RWPE1 (cell line): ENCODE data around the gene ZNF468.
"Not testable (repeated sequence)": the region's sequence is repeated elsewhere in the genome, so short reads cannot be mapped to it uniquely, and the experiment has no call there.

ENCODE experiments used
- CTCF ChIA-PET: fragments of 350-600 bp; sonication (Branson Sonifier 250); formaldehyde crosslinking; extraction: SDS; loops from one replicate; lab custom pipeline; 2021; lab: Yijun Ruan, JAX
- POLR2A ChIA-PET: fragments of 400-600 bp; formaldehyde crosslinking; extraction: SDS; loops from one replicate; lab custom pipeline; 2020; ENCODE audit warnings: antibody characterized with exemption; ENCODE audit not compliant: low non-redundant PET; lab: Yijun Ruan, JAX
- DNase-seq: peaks from one replicate; pipeline ENCODE4 v3.0.0; 2012; ENCODE audit warnings: low spot score
- H3K27ac ChIP-seq: fragments of 450-650 bp; 2 replicates; pipeline ENCODE4 v1.5.1; 2017
- TF ChIP-seq, protein P1 (sequence below): fragments of 450-650 bp; conservative IDR thresholded peaks from 2 replicates; pipeline ENCODE4 v1.5.1; 2017; ENCODE audit warnings: low read depth, mild to moderate bottlenecking

The ZNF468 gene

GRCh38 chr19:52891336-52891735 is 33.9 kb upstream of the ZNF468 start:
- TF ChIP-seq, protein P1, sequence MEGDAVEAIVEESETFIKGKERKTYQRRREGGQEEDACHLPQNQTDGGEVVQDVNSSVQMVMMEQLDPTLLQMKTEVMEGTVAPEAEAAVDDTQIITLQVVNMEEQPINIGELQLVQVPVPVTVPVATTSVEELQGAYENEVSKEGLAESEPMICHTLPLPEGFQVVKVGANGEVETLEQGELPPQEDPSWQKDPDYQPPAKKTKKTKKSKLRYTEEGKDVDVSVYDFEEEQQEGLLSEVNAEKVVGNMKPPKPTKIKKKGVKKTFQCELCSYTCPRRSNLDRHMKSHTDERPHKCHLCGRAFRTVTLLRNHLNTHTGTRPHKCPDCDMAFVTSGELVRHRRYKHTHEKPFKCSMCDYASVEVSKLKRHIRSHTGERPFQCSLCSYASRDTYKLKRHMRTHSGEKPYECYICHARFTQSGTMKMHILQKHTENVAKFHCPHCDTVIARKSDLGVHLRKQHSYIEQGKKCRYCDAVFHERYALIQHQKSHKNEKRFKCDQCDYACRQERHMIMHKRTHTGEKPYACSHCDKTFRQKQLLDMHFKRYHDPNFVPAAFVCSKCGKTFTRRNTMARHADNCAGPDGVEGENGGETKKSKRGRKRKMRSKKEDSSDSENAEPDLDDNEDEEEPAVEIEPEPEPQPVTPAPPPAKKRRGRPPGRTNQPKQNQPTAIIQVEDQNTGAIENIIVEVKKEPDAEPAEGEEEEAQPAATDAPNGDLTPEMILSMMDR, result no peak
- POLR2A ChIA-PET, result no interaction called here
- no peak overlapping the region for H3K27ac ChIP-seq
- CTCF ChIA-PET, result no interaction called here
- DNase-seq, result no peak

DNA sequence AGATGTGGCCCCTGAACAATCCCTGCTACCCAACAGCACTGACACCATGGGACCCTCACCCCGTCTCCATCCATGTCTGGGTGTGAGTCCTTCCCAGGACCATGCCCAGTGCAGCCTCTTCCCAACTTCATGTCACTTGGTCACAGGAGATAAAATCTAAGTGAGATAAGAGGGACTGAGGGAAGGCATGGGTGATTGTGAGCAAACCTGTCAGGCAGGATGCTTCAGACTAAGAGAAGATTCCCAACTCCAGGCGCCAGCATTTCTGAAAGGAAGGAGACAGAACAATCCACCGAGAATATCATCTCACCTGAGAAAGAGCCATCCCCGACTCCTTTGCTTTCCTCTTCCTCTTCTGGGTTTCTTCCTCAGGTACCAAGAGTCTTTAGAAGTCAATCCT is 32.5 kb upstream of the ZNF468 start:
- no peak for DNase-seq
- ChIA-PET CTCF (no interaction called here), POLR2A (no interaction called here)
- TF ChIP-seq, protein P1, result no peak
- no peak overlapping the region for H3K27ac ChIP-seq

- CTCF ChIA-PET, result no interaction called here
- POLR2A ChIA-PET, result no interaction called here
- DNase-seq, result no peak
- TF ChIP-seq, protein P1, result no peak
- H3K27ac ChIP-seq, result no peak overlapping the region
Observed at GRCh38 chr19:52889076-52889475, 31.7 kb upstream of the ZNF468 start.

DNA sequence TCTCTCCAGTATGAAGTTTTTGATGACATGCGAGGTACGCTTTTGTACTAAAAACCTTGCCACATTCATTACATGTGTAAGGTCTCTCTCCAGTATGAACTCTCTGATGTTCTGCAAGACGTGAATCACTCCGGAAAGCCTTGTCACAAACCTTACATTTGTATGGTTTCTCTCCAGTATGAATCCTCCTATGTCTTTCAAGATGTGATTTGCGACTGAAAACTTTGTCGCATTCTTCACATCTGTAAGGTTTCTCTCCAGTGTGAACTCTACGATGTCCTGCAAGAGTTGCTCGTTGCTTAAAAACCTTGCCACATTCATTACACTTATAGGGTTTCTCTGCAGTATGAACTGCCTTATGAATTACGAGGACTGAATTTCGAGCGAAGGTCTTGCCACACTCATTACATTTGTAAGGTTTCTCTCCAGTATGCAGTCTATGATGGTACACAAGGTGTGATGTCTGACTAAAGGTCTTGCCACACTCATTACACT is 23.5 kb upstream of the ZNF468 start:
- CTCF ChIA-PET, result no interaction called here
- no peak for DNase-seq
- TF ChIP-seq, protein P1, result no peak
- no peak overlapping the region for H3K27ac ChIP-seq
- POLR2A ChIA-PET, result no interaction called here

DNA sequence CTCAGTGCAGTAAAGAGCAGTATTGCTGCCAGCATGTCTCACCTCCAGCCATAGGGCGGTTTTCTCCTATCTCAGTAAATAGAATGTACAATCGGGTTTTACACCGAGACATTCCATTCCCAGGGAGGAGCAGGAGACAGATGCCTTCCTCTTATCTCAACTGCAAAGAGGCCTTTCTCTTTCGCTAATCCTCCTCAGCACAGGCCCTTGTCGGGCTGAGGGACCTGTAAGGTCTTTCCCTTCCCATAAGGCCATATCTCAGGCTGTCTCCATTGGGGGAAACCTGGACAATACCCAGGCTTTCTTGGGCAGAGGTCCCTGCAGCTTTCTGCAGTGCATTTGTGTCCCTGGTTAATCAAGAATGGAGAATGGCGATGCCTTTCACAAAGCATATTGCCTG is 15.6 kb upstream of the ZNF468 start:
- CTCF ChIA-PET, H3K27ac ChIP-seq, POLR2A ChIA-PET, DNase-seq: not testable (repeated sequence)

- CTCF ChIA-PET, result no interaction called here
- no peak for DNase-seq
- POLR2A ChIA-PET, result no interaction called here
- TF ChIP-seq, protein P1, result no peak
- H3K27ac ChIP-seq, result no peak overlapping the region
Observed at GRCh38 chr19:52871466-52871865, 14.0 kb upstream of the ZNF468 start.

DNA sequence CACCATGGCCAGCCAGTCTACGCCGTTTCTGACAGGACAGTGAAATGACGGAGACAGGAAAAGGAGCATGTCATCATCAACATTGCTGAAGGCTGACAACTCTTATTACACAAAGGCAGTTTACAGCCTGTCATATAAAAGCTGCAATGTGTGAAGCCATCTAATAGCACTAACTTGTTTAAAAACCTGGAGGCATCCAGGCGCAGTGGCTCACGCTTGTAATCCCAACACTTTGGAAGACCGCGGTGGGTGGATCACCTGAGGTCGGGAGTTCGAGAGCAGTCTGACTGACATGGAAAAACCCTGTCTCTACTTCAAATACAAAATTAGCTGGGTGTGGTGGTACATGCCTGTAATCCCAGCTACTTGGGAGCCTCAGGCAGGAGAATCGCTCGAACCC is 10.6 kb upstream of the ZNF468 start:
- POLR2A ChIA-PET, H3K27ac ChIP-seq, DNase-seq, CTCF ChIA-PET: not testable (repeated sequence)

GRCh38 chr19:52856540-52857377 is 660 bp downstream of the ZNF468 start:
- DNase-seq, CTCF ChIA-PET, POLR2A ChIA-PET: not testable (repeated sequence)
- peak overlapping the region; percentile 65 for H3K27ac ChIP-seq

DNA sequence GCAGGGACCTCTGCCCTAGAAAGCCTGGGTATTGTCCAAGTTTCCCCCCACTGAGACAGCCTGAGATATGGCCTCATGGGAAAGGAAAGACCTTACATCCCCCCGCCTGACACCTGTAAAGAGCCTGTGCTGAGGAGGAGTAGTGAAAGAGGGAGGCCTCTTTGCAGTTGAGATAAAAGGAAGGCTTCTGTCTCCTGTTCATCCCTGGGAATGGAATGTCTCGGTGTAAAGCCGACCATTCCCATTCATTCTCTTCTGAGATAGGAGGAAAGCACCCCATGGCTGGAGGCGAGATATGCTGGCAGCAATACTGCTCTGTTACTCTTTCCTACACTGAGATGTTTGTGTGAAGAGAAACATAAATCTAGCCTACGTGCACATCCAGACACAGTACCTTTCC is 10.1 kb downstream of the ZNF468 start:
- POLR2A ChIA-PET, CTCF ChIA-PET, H3K27ac ChIP-seq, DNase-seq: not testable (repeated sequence)

- POLR2A ChIA-PET, H3K27ac ChIP-seq, CTCF ChIA-PET, DNase-seq: not testable (repeated sequence)
Observed at GRCh38 chr19:52840825-52841465, 16.5 kb downstream of the ZNF468 start.

DNA sequence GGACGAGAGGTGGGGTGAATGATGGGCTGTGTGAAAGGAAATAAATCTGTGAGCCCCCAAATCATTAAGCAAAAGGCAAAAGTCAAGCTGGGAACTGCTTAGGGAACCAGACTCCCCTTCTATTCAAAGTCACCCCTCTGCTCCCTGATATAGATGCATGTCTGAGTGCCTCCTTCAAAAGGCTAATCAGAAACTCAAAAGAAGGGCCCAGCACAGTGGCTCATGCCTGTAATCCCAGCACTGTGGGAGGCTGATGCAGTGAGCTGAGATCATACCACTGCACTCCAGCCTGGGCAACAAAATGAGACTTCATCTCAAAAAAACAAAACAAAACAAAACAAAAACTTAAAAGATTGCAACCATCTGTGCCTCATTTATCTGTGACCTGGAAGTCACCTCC is 23.1 kb downstream of the ZNF468 start:
- POLR2A ChIA-PET, DNase-seq, H3K27ac ChIP-seq, CTCF ChIA-PET: not testable (repeated sequence)
